GM20000 (cell line): ENCODE results near the gene VGLL4.
A peak's percentile ranks its signal among the peaks of the same experiment; 100 is the strongest.

ENCODE experiments used
- DNase-seq: peaks from one replicate; pipeline ENCODE4 v3.0.0; 2012; ENCODE audit warnings: low spot score
- CTCF ChIP-seq: IDR thresholded peaks from 2 replicates; pipeline ENCODE4 v1.5.1; 2012; ENCODE audit warnings: mild to moderate bottlenecking, control low read depth; ENCODE audit errors: extremely low read depth, missing control alignments

Gene VGLL4

DNA sequence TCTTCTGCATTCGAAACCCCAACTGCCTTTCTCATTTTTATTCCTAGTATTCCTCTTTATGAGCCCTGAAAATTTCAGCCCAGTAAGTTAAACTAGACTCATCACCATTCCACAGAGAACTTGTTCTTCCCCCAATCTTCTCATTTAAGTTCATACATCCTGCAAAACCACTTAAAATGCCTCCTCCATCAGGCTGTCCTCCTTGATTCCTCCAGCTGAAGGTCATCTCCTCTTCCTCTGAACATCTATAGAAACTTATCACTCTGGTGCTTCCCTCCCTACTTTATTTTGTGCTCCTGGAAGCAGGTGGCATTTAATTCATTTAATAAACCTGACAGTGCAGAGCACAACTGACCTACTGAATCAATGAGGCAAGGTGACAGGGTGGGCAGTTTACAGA lies 38.3 kb downstream of the VGLL4 start:
- DNase-seq, result no peak
- TF ChIP-seq CTCF, result no peak

DNA sequence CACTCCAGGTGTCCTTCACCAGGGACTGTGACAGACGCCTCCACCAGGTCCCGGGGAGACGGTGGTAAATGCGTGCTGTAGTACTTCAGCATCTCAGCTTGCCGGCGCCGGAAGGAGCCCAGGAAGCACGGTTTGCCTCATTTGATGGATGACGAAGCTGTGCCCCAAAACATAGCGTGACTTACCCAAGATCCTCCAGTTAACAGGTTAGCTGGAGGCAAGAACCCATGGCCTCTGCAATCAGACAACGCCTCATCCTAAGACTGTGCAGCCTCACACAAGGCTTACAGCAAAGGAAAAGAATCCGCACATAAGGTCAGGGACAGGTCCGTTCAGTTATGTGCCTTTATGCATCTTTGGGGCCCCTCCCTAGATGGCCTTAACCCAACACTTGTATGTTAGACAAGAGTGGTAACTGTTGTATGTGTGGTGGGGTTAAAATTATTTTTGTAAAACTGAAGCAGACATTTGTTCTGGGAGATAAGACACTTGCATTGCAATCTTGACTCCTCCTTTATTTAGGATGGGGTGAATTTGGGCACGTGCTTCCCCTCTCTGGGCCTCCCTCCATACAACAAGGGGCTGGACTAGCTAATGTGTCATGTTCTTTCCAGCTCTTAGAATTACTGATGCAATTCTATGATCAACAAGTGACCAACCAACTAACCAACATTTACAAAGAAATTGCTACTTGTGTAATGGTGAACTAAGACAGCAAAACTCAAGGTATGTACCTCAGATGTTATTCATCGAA lies 39.4 kb downstream of the VGLL4 start:
- DNase-seq, result no peak
- no peak for TF ChIP-seq CTCF

- TF ChIP-seq CTCF, result no peak
These were observed 40.1 kb downstream of the VGLL4 start for GRCh38 chr3:11603628-11604027.

GRCh38 chr3:11602886-11603527 lies 40.7 kb downstream of the VGLL4 start:
- no peak for TF ChIP-seq CTCF
- DNase-seq, result no peak

More at GRCh38 chr3:11603628-11604027, 40.1 kb downstream of the VGLL4 start:
- no peak for DNase-seq

- no peak for TF ChIP-seq CTCF
- no peak for DNase-seq
These were observed 41.4 kb downstream of the VGLL4 start for GRCh38 chr3:11602239-11602840.

- DNase-seq, result peak; percentile 73
- TF ChIP-seq CTCF, result no peak
These were observed 42.1 kb downstream of the VGLL4 start for GRCh38 chr3:11601446-11602238.
